ENCODE measurements around the gene SMPD3.

SMPD3 gene

DNA sequence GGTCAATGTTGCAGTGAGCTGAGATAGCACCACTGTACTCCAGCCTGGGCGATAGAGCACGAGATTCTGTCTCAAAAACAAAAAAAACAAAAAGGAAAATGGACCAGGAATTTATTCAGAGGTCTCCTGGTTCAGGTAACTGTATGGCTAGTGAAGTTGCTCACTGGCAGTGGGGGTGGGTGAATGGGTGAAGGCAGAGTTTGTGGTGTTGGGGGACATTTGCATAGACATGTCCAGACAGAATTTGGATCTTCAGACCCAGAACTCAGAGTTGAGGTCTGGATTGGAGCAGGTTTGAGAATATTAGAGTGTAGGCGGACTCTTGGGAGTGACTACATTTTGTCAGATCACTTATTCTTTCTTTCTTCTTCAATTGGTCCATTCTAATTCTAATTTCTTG is 55.0 kb downstream of the SMPD3 start:
- Histone ChIP-seq H3K9me2 (replicated peaks; ENCODE audit: low read depth, low read length) (no peaks in the 10 kb centered on the region), H4K20me1 (ENCODE audit: insufficient read depth, low read length, poor library complexity, severe bottlenecking) (no peaks in the 10 kb centered on the region), H3F3A (ENCODE audit: low read depth) (no peaks in the 10 kb centered on the region), H3K4me1 (ENCODE audit: insufficient read depth, low read length, poor library complexity, severe bottlenecking) (no peaks in the 10 kb centered on the region), H3K4me3 (ENCODE audit: low read length, poor library complexity, severe bottlenecking) (no peak overlapping the region), H3K79me2 (ENCODE audit: insufficient read depth, low read length) (no peaks in the 10 kb centered on the region), H3K36me3 (ENCODE audit: insufficient read depth, low read length) (no peaks in the 10 kb centered on the region), H2AFZ (ENCODE audit: low read length) (no peak overlapping the region), H3K27me3 (ENCODE audit: insufficient read depth, low read length, poor library complexity, severe bottlenecking) (no peaks in the 10 kb centered on the region), H3K9me3 (ENCODE audit: insufficient read depth, low read depth, low read length) (no peaks in the 10 kb centered on the region), H3K4me2 (ENCODE audit: low read depth, low read length, poor library complexity, severe bottlenecking) (no peak overlapping the region), H3K9ac (ENCODE audit: low read depth, low read length, poor library complexity, severe bottlenecking) (no peak overlapping the region)
- TF ChIP-seq, protein P1, sequence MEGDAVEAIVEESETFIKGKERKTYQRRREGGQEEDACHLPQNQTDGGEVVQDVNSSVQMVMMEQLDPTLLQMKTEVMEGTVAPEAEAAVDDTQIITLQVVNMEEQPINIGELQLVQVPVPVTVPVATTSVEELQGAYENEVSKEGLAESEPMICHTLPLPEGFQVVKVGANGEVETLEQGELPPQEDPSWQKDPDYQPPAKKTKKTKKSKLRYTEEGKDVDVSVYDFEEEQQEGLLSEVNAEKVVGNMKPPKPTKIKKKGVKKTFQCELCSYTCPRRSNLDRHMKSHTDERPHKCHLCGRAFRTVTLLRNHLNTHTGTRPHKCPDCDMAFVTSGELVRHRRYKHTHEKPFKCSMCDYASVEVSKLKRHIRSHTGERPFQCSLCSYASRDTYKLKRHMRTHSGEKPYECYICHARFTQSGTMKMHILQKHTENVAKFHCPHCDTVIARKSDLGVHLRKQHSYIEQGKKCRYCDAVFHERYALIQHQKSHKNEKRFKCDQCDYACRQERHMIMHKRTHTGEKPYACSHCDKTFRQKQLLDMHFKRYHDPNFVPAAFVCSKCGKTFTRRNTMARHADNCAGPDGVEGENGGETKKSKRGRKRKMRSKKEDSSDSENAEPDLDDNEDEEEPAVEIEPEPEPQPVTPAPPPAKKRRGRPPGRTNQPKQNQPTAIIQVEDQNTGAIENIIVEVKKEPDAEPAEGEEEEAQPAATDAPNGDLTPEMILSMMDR (conservative IDR thresholded peaks at IDR 0.05; ENCODE audit: low read length) = no peak
- no peak for TF ChIP-seq EZH2phosphoT487 (IDR thresholded peaks at IDR 0.05; ENCODE audit: borderline replicate concordance)

DNA sequence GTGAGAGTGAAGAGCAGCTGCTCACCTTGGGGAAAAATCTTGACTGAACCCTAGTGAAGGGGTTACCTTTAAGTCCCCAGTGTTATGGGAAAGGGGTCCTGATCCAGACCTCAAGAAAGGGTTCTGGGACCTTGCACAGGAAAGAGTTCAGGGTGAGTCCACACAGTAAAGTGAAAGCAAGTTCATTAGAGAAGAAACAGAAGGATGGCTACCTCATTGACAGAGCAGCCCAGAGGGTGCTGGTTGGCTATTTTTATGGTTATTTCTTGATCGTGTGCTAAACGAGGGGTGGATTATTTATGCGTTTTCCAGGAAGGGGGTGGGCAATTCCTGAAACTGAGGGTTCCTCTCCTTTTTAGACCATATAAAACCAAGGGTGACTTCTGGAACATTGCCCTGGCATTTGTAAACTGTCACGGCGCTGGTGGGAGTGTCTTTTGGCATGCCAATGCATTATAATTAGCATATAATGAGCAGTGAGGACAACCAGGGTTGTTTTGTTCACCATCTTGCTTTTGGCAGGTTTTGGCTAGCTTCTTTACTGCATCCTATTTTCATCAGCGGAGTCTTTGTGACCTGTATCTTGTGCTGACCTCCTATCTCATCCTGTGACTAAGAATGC is 58.4 kb downstream of the SMPD3 start:
- no peak overlapping the region for H3K9ac ChIP-seq (ENCODE audit: low read depth, low read length, poor library complexity, severe bottlenecking)
- no peaks in the 10 kb centered on the region for H4K20me1 ChIP-seq (ENCODE audit: insufficient read depth, low read length, poor library complexity, severe bottlenecking)
- H3F3A ChIP-seq (ENCODE audit: low read depth) = no peaks in the 10 kb centered on the region
- no peaks in the 10 kb centered on the region for H3K79me2 ChIP-seq (ENCODE audit: insufficient read depth, low read length)
- H3K36me3 ChIP-seq (ENCODE audit: insufficient read depth, low read length) = no peaks in the 10 kb centered on the region
- no peak overlapping the region for H3K4me3 ChIP-seq (ENCODE audit: low read length, poor library complexity, severe bottlenecking)
- no peaks in the 10 kb centered on the region for H3K9me2 ChIP-seq (replicated peaks; ENCODE audit: low read depth, low read length)
- H3K4me2 ChIP-seq (ENCODE audit: low read depth, low read length, poor library complexity, severe bottlenecking) = no peak overlapping the region
- no peak overlapping the region for H2AFZ ChIP-seq (ENCODE audit: low read length)
- peaks cover 7% of the 10 kb centered on the region for H3K4me1 ChIP-seq (ENCODE audit: insufficient read depth, low read length, poor library complexity, severe bottlenecking)
- TF ChIP-seq, protein P1 (conservative IDR thresholded peaks at IDR 0.05; ENCODE audit: low read length) = no peak
- TF ChIP-seq EZH2phosphoT487 (IDR thresholded peaks at IDR 0.05; ENCODE audit: borderline replicate concordance) = no peak
- H3K9me3 ChIP-seq (ENCODE audit: insufficient read depth, low read depth, low read length) = no peaks in the 10 kb centered on the region
- no peaks in the 10 kb centered on the region for H3K27me3 ChIP-seq (ENCODE audit: insufficient read depth, low read length, poor library complexity, severe bottlenecking)

DNA sequence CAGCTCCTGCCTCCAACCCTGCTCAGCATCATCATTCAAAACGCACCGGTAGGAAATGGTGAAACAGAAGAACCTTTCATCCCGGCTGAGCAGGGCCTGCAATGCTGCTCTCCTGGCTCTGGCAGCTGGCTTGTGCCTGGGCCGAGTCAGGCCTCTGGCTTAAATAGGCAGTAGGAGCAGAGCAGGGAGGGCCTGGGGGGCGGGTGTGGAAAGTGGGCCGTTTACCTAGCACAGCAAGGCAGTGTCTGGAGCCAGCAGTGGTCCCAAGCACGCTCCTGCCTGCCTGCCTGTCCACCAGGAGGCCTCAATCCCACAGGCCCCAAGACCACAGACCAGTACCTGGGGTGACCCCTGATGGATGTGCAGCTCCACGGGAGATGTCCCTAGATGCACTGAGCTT is 59.3 kb downstream of the SMPD3 start:
- no peak overlapping the region for H3K4me3 ChIP-seq (ENCODE audit: low read length, poor library complexity, severe bottlenecking)
- no peak overlapping the region for H3K4me2 ChIP-seq (ENCODE audit: low read depth, low read length, poor library complexity, severe bottlenecking)
- H3K9me2 ChIP-seq (replicated peaks; ENCODE audit: low read depth, low read length) = no peaks in the 10 kb centered on the region
- no peaks in the 10 kb centered on the region for H3K9me3 ChIP-seq (ENCODE audit: insufficient read depth, low read depth, low read length)
- H4K20me1 ChIP-seq (ENCODE audit: insufficient read depth, low read length, poor library complexity, severe bottlenecking) = no peaks in the 10 kb centered on the region
- H3K4me1 ChIP-seq (ENCODE audit: insufficient read depth, low read length, poor library complexity, severe bottlenecking) = peaks cover 16% of the 10 kb centered on the region
- TF ChIP-seq, protein P1 (conservative IDR thresholded peaks at IDR 0.05; ENCODE audit: low read length) = no peak
- no peak for TF ChIP-seq EZH2phosphoT487 (IDR thresholded peaks at IDR 0.05; ENCODE audit: borderline replicate concordance)
- no peaks in the 10 kb centered on the region for H3F3A ChIP-seq (ENCODE audit: low read depth)
- no peaks in the 10 kb centered on the region for H3K36me3 ChIP-seq (ENCODE audit: insufficient read depth, low read length)
- H2AFZ ChIP-seq (ENCODE audit: low read length) = no peak overlapping the region
- H3K9ac ChIP-seq (ENCODE audit: low read depth, low read length, poor library complexity, severe bottlenecking) = no peak overlapping the region
- H3K27me3 ChIP-seq (ENCODE audit: insufficient read depth, low read length, poor library complexity, severe bottlenecking) = no peaks in the 10 kb centered on the region
- no peaks in the 10 kb centered on the region for H3K79me2 ChIP-seq (ENCODE audit: insufficient read depth, low read length)

Data from Loucy (cell line).